Skeletal muscle tissue (tissue), 4 donors: ENCODE data around the gene RAB40B. TPM values are rescaled to one million over a fixed set of nuclear protein-coding genes. Genes with fewer than 3 reads are reported as not detected.

ENCODE experiments used
- H3K27ac ChIP-seq: one replicate; pipeline ENCODE4 v1.7.0; 2013; ENCODE audit warnings: mild to moderate bottlenecking, low read depth, low read length, inconsistent platforms
- H3K27me3 ChIP-seq, 3 donors: one replicate each; pipeline ENCODE4 v1.7.0; 2013; ENCODE audit warnings: low read length in 3 of 3; ENCODE audit not compliant: control insufficient read depth in 3 of 3, insufficient read depth in 3 of 3
- H3K36me3 ChIP-seq, 3 donors: one replicate each; pipeline ENCODE4 v1.7.0; 2013; ENCODE audit warnings: low read length in 3 of 3; ENCODE audit not compliant: control insufficient read depth in 3 of 3, insufficient read depth in 3 of 3
- H3K4me1 ChIP-seq, 3 donors: one replicate each; pipeline ENCODE4 v1.7.0; 2013; ENCODE audit warnings: low read length in 3 of 3, mild to moderate bottlenecking in 3 of 3; ENCODE audit not compliant: control insufficient read depth in 3 of 3, insufficient read depth in 3 of 3
- H3K4me3 ChIP-seq, 3 donors: one replicate each; pipeline ENCODE4 v1.7.0; 2013; ENCODE audit warnings: low read length in 3 of 3
- H3K9ac ChIP-seq, 3 donors: one replicate each; pipeline ENCODE4 v1.7.0; 2013; ENCODE audit warnings: low read length in 3 of 3, mild to moderate bottlenecking in 3 of 3, moderate library complexity in 2 of 3, low read depth in 1 of 3
- H3K9me3 ChIP-seq, 3 donors: one replicate each; pipeline ENCODE4 v1.7.0; 2013; ENCODE audit warnings: low read length in 3 of 3; ENCODE audit not compliant: control insufficient read depth in 3 of 3
- total RNA-seq: library from RNA; depleted of rRNA; stranded (reverse); fragments of >200 nt; gene quantifications from one replicate; pipeline ENCODE4 v1.2.3, GENCODE V29; 2014
- donor health status: Osteomylitis.

RAB40B gene
- total RNA-seq, 1 donor from 2014 or later: 12.0 TPM

GRCh38 chr17:82642022-82642421 lies 56.5 kb downstream of the RAB40B start:
- Histone ChIP-seq H3K9me3 (no peaks in the 10 kb centered on the region), H3K9ac (no peak overlapping the region), H3K27me3 (no peaks in the 10 kb centered on the region), H3K4me3 (no peak overlapping the region), H3K36me3 (peaks cover 13 to 35% (median 25%) of the 10 kb centered on the region in 3 donors), H3K27ac (no peak overlapping the region), H3K4me1 (peaks cover 10 to 20% (median 11%) of the 10 kb centered on the region in 3 donors)

GRCh38 chr17:82640036-82640435 lies 58.5 kb downstream of the RAB40B start:
- Histone ChIP-seq H3K27ac (no peak overlapping the region), H3K9ac (no peak overlapping the region), H3K9me3 (no peaks in the 10 kb centered on the region), H3K4me3 (no peak overlapping the region), H3K4me1 (peaks cover 0 to 8% (median 6%) of the 10 kb centered on the region in 3 donors), H3K27me3 (no peaks in the 10 kb centered on the region), H3K36me3 (peaks cover 13 to 35% (median 25%) of the 10 kb centered on the region in 3 donors)

- Histone ChIP-seq H3K27ac (no peak overlapping the region), H3K9me3 (no peaks in the 10 kb centered on the region), H3K27me3 (no peaks in the 10 kb centered on the region), H3K4me3 (no peak overlapping the region), H3K36me3 (peaks cover 13 to 38% (median 25%) of the 10 kb centered on the region in 3 donors), H3K9ac (no peak overlapping the region), H3K4me1 (peaks cover 0 to 8% (median 6%) of the 10 kb centered on the region in 3 donors)
Measured at GRCh38 chr17:82639628-82640027, 58.9 kb downstream of the RAB40B start.

- Histone ChIP-seq H3K4me1 (peaks cover 0 to 8% (median 6%) of the 10 kb centered on the region in 3 donors), H3K9ac (no peak overlapping the region), H3K27me3 (no peaks in the 10 kb centered on the region), H3K4me3 (no peak overlapping the region), H3K9me3 (no peaks in the 10 kb centered on the region), H3K36me3 (peaks cover 13 to 32% (median 18%) of the 10 kb centered on the region in 3 donors), H3K27ac (no peak overlapping the region)
Measured at GRCh38 chr17:82638183-82638773, 60.2 kb downstream of the RAB40B start.

GRCh38 chr17:82636626-82637598 lies 61.6 kb downstream of the RAB40B start:
- no peaks in the 10 kb centered on the region for H3K27me3 ChIP-seq
- no peaks in the 10 kb centered on the region for H3K9me3 ChIP-seq
- H3K9ac ChIP-seq: no peak overlapping the region
- H3K4me1 ChIP-seq: peaks cover 0 to 8% (median 6%) of the 10 kb centered on the region in 3 donors
- no peak overlapping the region for H3K27ac ChIP-seq
- H3K4me3 ChIP-seq: no peak overlapping the region
- H3K36me3 ChIP-seq: peaks cover 5 to 22% (median 6%) of the 10 kb centered on the region in 3 donors

- H3K9ac ChIP-seq: no peak overlapping the region
- no peak overlapping the region for H3K4me3 ChIP-seq
- no peak overlapping the region for H3K27ac ChIP-seq
- no peaks in the 10 kb centered on the region for H3K27me3 ChIP-seq
- no peaks in the 10 kb centered on the region for H3K4me1 ChIP-seq
- H3K9me3 ChIP-seq: no peaks in the 10 kb centered on the region
- H3K36me3 ChIP-seq: peaks cover 8 to 23% (median 22%) of the 10 kb centered on the region in 3 donors
Measured at GRCh38 chr17:82633343-82633742, 65.2 kb downstream of the RAB40B start.

GRCh38 chr17:82632451-82632850 lies 66.0 kb downstream of the RAB40B start:
- Histone ChIP-seq H3K27me3 (no peaks in the 10 kb centered on the region), H3K27ac (no peak overlapping the region), H3K9ac (no peak overlapping the region), H3K36me3 (peaks cover 15 to 24% (median 23%) of the 10 kb centered on the region in 3 donors), H3K4me3 (no peak overlapping the region), H3K4me1 (peaks cover 0 to 1% (median 0%) of the 10 kb centered on the region in 3 donors), H3K9me3 (no peaks in the 10 kb centered on the region)

- no peak overlapping the region for H3K9ac ChIP-seq
- H3K4me1 ChIP-seq: peaks cover 0 to 5% (median 0%) of the 10 kb centered on the region in 3 donors
- no peaks in the 10 kb centered on the region for H3K9me3 ChIP-seq
- H3K36me3 ChIP-seq: peaks cover 22 to 31% (median 27%) of the 10 kb centered on the region in 3 donors
- H3K27ac ChIP-seq: no peak overlapping the region
- no peaks in the 10 kb centered on the region for H3K27me3 ChIP-seq
- H3K4me3 ChIP-seq: no peak overlapping the region
Measured at GRCh38 chr17:82631544-82631943, 67.0 kb downstream of the RAB40B start.

- Histone ChIP-seq H3K27me3 (no peaks in the 10 kb centered on the region), H3K9me3 (no peaks in the 10 kb centered on the region), H3K27ac (no peak overlapping the region), H3K4me1 (peaks cover 0 to 5% (median 0%) of the 10 kb centered on the region in 3 donors), H3K4me3 (no peak overlapping the region), H3K36me3 (peaks cover 29 to 37% (median 32%) of the 10 kb centered on the region in 3 donors), H3K9ac (no peak overlapping the region)
Measured at GRCh38 chr17:82630212-82630611, 68.3 kb downstream of the RAB40B start.

- Histone ChIP-seq H3K36me3 (peaks cover 33 to 42% (median 35%) of the 10 kb centered on the region in 3 donors), H3K4me3 (no peak overlapping the region), H3K9ac (no peak overlapping the region), H3K4me1 (peaks cover 0 to 5% (median 0%) of the 10 kb centered on the region in 3 donors), H3K27ac (no peak overlapping the region), H3K9me3 (no peaks in the 10 kb centered on the region), H3K27me3 (no peaks in the 10 kb centered on the region)
Measured at GRCh38 chr17:82629748-82630147, 68.8 kb downstream of the RAB40B start.
